Measurements from ENCODE around the gene ADAM10.

DNA sequence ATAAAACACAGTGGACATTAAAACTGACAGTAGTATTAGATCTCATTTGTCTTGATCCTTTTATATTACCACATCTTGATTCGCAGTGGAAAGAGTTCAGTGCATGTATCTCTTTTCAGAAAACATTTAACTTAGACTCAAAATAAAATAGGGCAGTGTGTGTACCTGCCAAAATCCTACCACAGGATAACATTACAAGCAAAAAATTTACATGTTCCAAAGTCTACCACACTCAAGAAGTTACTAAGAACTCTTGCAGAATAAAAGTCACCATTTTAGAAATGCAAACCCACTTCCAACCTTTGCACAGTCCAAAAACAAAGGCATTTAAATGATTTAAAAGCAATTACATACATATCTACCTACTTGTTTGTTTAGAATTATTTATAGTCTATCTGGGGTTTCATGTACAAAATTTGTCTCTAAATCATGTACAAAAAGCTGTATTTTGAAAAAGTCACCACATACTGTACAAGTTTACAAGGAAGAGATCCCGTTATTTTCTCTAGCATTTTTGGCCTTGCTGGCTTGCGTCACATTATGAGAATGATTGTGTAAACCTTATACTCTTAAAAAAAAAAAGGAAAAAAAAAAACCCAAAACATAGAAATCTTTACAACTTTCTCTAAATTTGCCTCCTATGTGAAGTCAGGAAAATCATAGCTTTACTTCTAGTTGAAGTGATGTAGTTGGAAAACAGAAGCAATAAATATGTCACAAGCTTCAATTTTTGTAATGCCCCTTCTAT, 153.8 kb downstream of the ADAM10 start:
- TF ChIP-seq POLR2A (IDR thresholded peaks at IDR 0.05) = no peak
- TF ChIP-seq, protein P1, sequence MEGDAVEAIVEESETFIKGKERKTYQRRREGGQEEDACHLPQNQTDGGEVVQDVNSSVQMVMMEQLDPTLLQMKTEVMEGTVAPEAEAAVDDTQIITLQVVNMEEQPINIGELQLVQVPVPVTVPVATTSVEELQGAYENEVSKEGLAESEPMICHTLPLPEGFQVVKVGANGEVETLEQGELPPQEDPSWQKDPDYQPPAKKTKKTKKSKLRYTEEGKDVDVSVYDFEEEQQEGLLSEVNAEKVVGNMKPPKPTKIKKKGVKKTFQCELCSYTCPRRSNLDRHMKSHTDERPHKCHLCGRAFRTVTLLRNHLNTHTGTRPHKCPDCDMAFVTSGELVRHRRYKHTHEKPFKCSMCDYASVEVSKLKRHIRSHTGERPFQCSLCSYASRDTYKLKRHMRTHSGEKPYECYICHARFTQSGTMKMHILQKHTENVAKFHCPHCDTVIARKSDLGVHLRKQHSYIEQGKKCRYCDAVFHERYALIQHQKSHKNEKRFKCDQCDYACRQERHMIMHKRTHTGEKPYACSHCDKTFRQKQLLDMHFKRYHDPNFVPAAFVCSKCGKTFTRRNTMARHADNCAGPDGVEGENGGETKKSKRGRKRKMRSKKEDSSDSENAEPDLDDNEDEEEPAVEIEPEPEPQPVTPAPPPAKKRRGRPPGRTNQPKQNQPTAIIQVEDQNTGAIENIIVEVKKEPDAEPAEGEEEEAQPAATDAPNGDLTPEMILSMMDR (IDR thresholded peaks at IDR 0.05) = no peak
